Tibial artery (tissue), 4 donors: ENCODE results near the gene AXL.

Experiments
- DNase-seq, 2 donors: peaks; one replicate each; pipeline ENCODE4 v3.0.0-alpha.2; 2019
- H3K27ac ChIP-seq, 2 donors: fragments of 200-600 bp; sonication (generic) in 1 of 2; 1 replicate in 1 of 2; 2 replicates in 1 of 2; pipeline ENCODE4 v1.5.1; 2018 to 2019; ENCODE audit warnings: mild to moderate bottlenecking in 1 of 2
- H3K27me3 ChIP-seq, 2 donors: fragments of 200-600 bp; sonication (generic) in 1 of 2; one replicate each; pipeline versions ENCODE4 v1.5.1 to v1.6.0; 2016 to 2019
- H3K36me3 ChIP-seq, 3 donors: fragments of 200-600 bp; sonication (generic) in 2 of 3; one replicate each; pipeline ENCODE4 v1.5.1; 2016 to 2019; ENCODE audit warnings: mild to moderate bottlenecking in 2 of 3
- H3K4me1 ChIP-seq, 4 donors: fragments of 200-600 bp; sonication (generic) in 2 of 4; 1 replicate in 3 of 4; 2 replicates in 1 of 4; pipeline ENCODE4 v1.5.1; 2016 to 2019
- H3K4me3 ChIP-seq, 2 donors: fragments of 200-600 bp; sonication (generic) in 1 of 2; 1 replicate in 1 of 2; 2 replicates in 1 of 2; pipeline ENCODE4 v1.5.1; 2018 to 2019; ENCODE audit warnings: mild to moderate bottlenecking in 2 of 2
- H3K9me3 ChIP-seq, 3 donors: fragments of 200-600 bp; sonication (generic) in 1 of 3; one replicate each; pipeline ENCODE4 v1.5.1; 2016 to 2019
- CTCF ChIP-seq, 2 experiments: fragments of 200-600 bp in 1 of 2; fragments of 450-650 bp in 1 of 2; IDR thresholded peaks; one replicate each; pipeline ENCODE4 v1.5.1; 2017 to 2019; ENCODE audit warnings: antibody characterized with exemption in 2 of 2, mild to moderate bottlenecking in 1 of 2, moderate library complexity in 1 of 2
- intact Hi-C: fragments of 100-400 bp; cut with DNase I; formaldehyde crosslinking; loops from one replicate; pipeline ENCODE4 v1.15.0; 2023; ENCODE audit warnings: low total_unique reads

Gene AXL

GRCh38 chr19:41264581-41265394 is 45.8 kb downstream of the AXL start:
- H3K9me3 ChIP-seq = no peaks in the 10 kb centered on the region
- H3K4me1 ChIP-seq = peaks cover 0 to 32% (median 30%) of the 10 kb centered on the region in 4 donors
- TF ChIP-seq CTCF (IDR thresholded peaks at IDR 0.05) = no peak
- intact Hi-C loops = loop anchor here (5.0 kb wide), 2 partner anchors 37 to 43 kb away; no protein-coding TSS in a partner anchor
- no peaks in the 10 kb centered on the region for H3K27me3 ChIP-seq
- H3K4me3 ChIP-seq = peak overlapping the region; percentile 78 to 93
- peak overlapping the region; percentile 93 to 97 for H3K27ac ChIP-seq
- peaks cover 20 to 37% (median 23%) of the 10 kb centered on the region in 3 donors for H3K36me3 ChIP-seq
- peak; percentile 38 to 76 for DNase-seq

- Histone ChIP-seq H3K9me3 (no peaks in the 10 kb centered on the region), H3K4me1 (peaks cover 0 to 32% (median 30%) of the 10 kb centered on the region in 4 donors), H3K36me3 (peaks cover 26 to 36% (median 30%) of the 10 kb centered on the region in 3 donors), H3K4me3 (peak overlapping the region; percentile 78 to 93), H3K27me3 (no peaks in the 10 kb centered on the region), H3K27ac (peak overlapping the region; percentile 93 to 97)
- intact Hi-C loops = no loop called here
- no peak for DNase-seq
- no peak for TF ChIP-seq CTCF (IDR thresholded peaks at IDR 0.05)
Observed at GRCh38 chr19:41265395-41266153, 46.6 kb downstream of the AXL start.

- peaks cover 61 to 70% (median 64%) of the 10 kb centered on the region in 3 donors for H3K36me3 ChIP-seq
- DNase-seq = no peak
- no peaks in the 10 kb centered on the region for H3K27me3 ChIP-seq
- intact Hi-C loops = no loop called here
- no peak overlapping the region for H3K4me3 ChIP-seq
- no peaks in the 10 kb centered on the region for H3K9me3 ChIP-seq
- H3K4me1 ChIP-seq = peaks cover 0 to 30% (median 23%) of the 10 kb centered on the region in 4 donors
- H3K27ac ChIP-seq = no peak overlapping the region
- no peak for TF ChIP-seq CTCF (IDR thresholded peaks at IDR 0.05)
Observed at GRCh38 chr19:41269055-41269454, 50.0 kb downstream of the AXL start.

GRCh38 chr19:41269571-41269970 is 50.5 kb downstream of the AXL start:
- no peak overlapping the region for H3K4me3 ChIP-seq
- intact Hi-C loops = no loop called here
- no peaks in the 10 kb centered on the region for H3K9me3 ChIP-seq
- no peak for DNase-seq
- no peak overlapping the region for H3K27ac ChIP-seq
- no peak for TF ChIP-seq CTCF (IDR thresholded peaks at IDR 0.05)
- H3K27me3 ChIP-seq = no peaks in the 10 kb centered on the region
- H3K36me3 ChIP-seq = peaks cover 66 to 71% (median 70%) of the 10 kb centered on the region in 3 donors
- H3K4me1 ChIP-seq = peaks cover 0 to 30% (median 23%) of the 10 kb centered on the region in 4 donors

GRCh38 chr19:41273076-41273475 is 54.1 kb downstream of the AXL start:
- H3K4me1 ChIP-seq = no peaks in the 10 kb centered on the region
- no peak for DNase-seq
- H3K27me3 ChIP-seq = no peaks in the 10 kb centered on the region
- intact Hi-C loops = no loop called here
- H3K36me3 ChIP-seq = peaks cover 99 to 100% (median 99%) of the 10 kb centered on the region in 3 donors
- H3K4me3 ChIP-seq = no peak overlapping the region
- TF ChIP-seq CTCF (IDR thresholded peaks at IDR 0.05) = no peak
- no peaks in the 10 kb centered on the region for H3K9me3 ChIP-seq
- H3K27ac ChIP-seq = no peak overlapping the region
